Gastroesophageal sphincter (tissue), 3 donors: ENCODE data around the gene ZNF415.

Source experiments
- EP300 ChIP-seq: sonication (generic); formaldehyde crosslinking; IDR thresholded peaks from one replicate; pipeline ENCODE4 v1.6.1; 2017; ENCODE audit warnings: antibody characterized with exemption, mild to moderate bottlenecking
- POLR2A ChIP-seq, 2 donors: fragments of 450-650 bp; IDR thresholded peaks; one replicate each; pipeline ENCODE4 v1.6.1; 2017; ENCODE audit warnings: antibody characterized with exemption in 2 of 2, mild to moderate bottlenecking in 2 of 2, moderate library complexity in 1 of 2
- POLR2AphosphoS5 ChIP-seq: sonication (generic); formaldehyde crosslinking; IDR thresholded peaks from one replicate; pipeline ENCODE4 v1.6.1; 2017; ENCODE audit warnings: antibody characterized with exemption
- TF ChIP-seq, protein P1 (sequence below), 4 experiments: fragments of 200-600 bp in 2 of 4; fragments of 450-650 bp in 2 of 4; sonication (generic) in 1 of 4; IDR thresholded peaks; one replicate each; pipeline ENCODE4 v1.5.1; 2017 to 2019; ENCODE audit warnings: antibody characterized with exemption in 4 of 4, mild to moderate bottlenecking in 2 of 4, moderate library complexity in 2 of 4

DNA sequence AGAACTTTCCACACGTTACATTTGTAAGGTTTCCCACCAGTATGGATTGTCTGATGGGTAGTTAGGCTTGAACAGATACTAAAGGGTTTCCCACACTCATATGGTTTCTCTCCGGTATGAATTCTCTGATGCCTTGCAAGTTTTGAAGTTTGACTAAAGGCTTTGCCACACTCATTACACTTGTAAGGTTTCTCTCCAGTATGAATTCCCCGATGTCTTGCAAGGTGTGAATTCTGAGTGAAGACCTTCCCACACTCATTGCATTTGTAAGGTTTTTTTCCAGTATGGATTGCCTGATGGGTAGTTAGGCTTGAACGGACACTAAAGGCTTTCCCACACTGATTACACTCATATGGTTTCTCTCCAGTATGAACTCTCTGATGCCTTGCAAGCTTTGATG, 7.6 kb upstream of the ZNF415 start:
- TF ChIP-seq, protein P1, sequence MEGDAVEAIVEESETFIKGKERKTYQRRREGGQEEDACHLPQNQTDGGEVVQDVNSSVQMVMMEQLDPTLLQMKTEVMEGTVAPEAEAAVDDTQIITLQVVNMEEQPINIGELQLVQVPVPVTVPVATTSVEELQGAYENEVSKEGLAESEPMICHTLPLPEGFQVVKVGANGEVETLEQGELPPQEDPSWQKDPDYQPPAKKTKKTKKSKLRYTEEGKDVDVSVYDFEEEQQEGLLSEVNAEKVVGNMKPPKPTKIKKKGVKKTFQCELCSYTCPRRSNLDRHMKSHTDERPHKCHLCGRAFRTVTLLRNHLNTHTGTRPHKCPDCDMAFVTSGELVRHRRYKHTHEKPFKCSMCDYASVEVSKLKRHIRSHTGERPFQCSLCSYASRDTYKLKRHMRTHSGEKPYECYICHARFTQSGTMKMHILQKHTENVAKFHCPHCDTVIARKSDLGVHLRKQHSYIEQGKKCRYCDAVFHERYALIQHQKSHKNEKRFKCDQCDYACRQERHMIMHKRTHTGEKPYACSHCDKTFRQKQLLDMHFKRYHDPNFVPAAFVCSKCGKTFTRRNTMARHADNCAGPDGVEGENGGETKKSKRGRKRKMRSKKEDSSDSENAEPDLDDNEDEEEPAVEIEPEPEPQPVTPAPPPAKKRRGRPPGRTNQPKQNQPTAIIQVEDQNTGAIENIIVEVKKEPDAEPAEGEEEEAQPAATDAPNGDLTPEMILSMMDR (IDR thresholded peaks at IDR 0.05), result no peak
- TF ChIP-seq POLR2AphosphoS5 (no peak), POLR2A (IDR thresholded peaks at IDR 0.05) (no peak), EP300 (no peak)
